ENCODE measurements around the gene PRR7.

The PRR7 gene

DNA sequence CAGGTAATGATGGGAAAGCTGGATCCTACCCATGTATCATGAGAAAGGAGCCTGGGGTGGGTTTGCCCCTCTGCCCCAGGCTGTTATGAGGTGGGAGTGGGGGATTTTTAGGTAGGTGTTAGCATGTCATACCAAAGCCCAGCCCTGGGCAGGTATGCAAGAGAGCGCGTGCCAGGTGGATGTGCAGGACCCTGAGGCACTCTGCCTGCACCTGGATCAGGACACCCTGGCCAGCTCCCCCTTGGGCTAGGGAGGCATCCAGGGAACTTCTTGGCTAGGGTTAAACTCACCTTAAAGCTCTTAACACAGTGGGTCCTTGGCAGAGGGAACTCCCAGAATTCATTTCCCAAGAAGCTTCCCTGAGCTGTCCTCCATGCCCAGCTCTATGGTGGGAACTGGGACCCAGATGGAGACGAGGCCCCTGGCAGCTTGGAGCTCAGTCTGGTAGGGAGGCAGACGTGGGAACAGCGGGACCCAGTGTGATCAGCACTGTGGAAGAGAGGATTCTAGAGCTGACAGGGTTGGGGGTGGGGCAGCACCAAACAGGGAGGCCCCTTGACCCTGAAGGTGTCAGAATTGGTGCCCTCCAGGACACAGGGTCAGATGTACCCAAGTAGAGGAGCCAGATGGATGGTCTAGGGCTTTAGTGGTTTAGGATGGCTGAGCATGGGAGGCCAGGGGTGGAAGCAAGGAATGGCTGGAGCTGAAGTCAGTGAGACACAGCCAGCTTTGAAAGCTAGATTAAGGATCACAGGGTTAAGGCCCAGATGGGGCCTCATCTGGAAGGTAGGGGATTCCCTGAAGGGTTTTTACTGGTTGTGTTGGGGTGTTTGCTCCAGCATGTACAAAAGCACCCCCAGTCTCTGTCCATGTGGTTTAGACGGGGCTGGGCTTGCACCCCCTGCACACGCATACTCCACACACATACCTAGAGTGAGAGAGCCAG is 2.2 kb upstream of the PRR7 start:
- TF ChIP-seq CTCF (IDR thresholded peaks at IDR 0.05) = no peak

GRCh38 chr5:177445052-177445916 is 1.3 kb upstream of the PRR7 start:
- no peak for TF ChIP-seq CTCF (IDR thresholded peaks at IDR 0.05)

DNA sequence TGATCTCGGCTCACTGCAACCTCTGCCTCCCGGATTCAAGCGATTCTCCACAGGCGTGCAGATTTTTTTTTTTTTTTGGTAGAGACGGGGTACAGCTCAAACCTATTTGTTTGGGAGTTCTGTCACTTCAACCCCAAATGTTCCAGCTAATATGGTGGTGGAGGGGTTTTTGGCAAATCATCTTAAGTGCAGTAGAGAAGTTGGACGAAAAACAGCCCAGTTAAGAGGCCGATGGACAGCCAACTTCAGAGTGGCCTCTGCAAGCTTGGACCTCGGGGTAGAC is 756 bp upstream of the PRR7 start:
- TF ChIP-seq CTCF (IDR thresholded peaks at IDR 0.05) = no peak

DNA sequence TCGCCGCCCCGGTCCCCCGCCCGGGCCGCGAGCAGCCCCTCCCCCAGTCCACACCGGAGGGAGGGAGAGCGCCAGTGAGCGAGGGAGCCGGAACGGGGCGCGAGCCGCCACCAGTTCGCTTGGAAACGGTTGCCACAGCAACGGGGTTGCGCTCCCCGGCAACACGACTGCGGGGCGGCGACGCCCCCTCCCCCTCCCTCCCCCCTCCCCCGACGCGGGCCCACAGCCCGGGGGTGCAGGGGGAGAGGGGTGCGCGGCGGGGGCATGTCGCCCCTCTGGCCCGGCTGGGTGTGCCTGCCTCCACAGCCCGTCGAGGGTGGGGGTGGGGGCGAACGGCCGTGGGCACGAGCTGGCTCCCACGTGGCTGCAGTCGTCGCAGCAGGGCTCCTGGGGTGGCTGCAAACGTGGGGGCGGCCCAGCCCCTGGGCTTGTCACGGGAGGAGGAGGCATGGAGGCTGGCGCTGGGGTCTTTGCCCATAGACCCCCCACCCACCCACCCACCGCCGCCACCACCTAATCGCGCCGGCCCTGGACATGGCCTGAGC is 524 bp downstream of the PRR7 start:
- no peak for TF ChIP-seq CTCF (IDR thresholded peaks at IDR 0.05)

DNA sequence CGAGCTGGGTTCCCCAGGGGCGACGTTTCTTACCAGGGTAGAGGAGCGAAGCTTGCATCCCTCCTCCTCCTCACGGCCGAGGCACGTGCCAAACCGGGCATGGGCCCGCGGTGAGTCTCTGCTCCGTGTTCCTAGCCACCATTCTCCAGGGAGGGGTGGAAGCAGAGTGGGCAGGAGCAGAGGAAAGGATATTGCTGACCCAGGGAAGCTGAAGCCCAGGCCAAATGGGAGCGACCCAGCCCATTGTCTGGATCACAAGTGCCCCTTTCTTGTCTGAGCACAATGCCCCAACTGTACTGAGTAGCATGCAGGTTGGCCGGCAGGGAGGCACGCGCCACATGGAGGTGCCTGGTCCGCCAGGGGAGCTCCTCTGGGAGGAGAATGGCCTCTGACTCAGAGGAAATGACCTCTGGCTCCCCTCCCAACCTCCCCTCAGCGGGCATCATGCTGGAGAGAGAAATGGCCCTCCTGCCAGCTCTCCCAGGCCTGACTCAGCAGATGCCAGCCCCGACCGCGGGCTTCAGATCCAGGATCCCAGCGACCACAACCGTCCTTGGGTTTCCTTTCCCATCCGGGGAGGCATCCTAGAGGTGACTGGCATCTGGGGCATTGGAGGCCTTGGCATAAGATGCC is 1.1 kb downstream of the PRR7 start:
- no peak for TF ChIP-seq CTCF (IDR thresholded peaks at IDR 0.05)

GRCh38 chr5:177448244-177448950 is 1.8 kb downstream of the PRR7 start:
- TF ChIP-seq CTCF (IDR thresholded peaks at IDR 0.05) = no peak
